RCC 7860 (cell line): ENCODE results near the gene TOMM40.
A peak's percentile ranks its signal among the peaks of the same experiment; 100 is the strongest.
"Not testable (repeated sequence)": the region's sequence is repeated elsewhere in the genome, so short reads cannot be mapped to it uniquely, and the experiment has no call there.

Experiments used
- DNase-seq: peaks from one replicate; pipeline ENCODE4 v3.0.0-alpha.2; 2015; ENCODE audit warnings: low spot score
- FAIRE-seq: peaks from 2 replicates; lab custom pipeline; 2012; peaks lifted over from hg19 to GRCh38; lab: Jason Lieb, UNC

TOMM40 gene

DNA sequence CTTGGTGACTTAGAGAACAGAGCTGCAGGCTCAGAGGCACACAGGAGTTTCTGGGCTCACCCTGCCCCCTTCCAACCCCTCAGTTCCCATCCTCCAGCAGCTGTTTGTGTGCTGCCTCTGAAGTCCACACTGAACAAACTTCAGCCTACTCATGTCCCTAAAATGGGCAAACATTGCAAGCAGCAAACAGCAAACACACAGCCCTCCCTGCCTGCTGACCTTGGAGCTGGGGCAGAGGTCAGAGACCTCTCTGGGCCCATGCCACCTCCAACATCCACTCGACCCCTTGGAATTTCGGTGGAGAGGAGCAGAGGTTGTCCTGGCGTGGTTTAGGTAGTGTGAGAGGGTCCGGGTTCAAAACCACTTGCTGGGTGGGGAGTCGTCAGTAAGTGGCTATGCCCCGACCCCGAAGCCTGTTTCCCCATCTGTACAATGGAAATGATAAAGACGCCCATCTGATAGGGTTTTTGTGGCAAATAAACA is 33.2 kb downstream of the TOMM40 start:
- FAIRE-seq (no peak), DNase-seq (no peak)

DNA sequence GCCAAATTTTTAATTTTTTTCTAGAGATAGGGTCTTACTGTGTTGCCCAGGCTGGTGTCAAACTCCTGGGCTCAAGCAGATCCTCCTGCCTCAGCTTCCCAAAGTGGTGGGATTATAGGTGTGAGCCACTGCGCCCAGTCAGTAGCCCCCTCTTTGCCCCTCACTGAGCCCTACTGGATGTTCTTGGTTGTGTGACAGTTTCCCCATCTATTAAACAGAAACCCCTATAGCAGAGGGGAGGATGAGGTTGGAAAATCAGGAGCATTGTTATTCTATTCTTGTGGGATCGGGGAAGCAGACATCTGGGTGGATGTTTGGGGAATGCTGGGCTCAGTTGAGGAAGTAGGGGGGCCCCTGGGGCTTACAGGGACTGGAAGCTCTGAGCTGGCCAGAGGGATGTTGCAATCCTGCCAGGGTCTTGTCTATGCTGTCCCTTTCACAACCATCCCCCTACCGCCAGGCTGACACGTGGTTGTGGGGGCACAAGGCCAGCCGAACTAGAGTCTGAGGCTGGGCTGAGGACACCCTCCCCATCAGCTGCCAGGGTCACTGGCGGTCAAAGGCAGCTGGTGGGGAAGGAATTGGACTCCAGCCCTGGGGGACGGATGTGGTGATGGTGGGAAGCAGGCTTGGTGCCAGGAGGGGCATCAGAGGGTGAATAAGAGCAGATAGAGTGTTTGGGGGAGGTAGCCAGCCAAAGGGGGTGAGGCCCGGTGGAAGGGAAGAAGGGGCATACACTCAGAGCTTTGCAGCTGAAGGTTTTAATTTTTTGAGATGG is 34.2 kb downstream of the TOMM40 start:
- FAIRE-seq (no peak), DNase-seq (no peak)

DNA sequence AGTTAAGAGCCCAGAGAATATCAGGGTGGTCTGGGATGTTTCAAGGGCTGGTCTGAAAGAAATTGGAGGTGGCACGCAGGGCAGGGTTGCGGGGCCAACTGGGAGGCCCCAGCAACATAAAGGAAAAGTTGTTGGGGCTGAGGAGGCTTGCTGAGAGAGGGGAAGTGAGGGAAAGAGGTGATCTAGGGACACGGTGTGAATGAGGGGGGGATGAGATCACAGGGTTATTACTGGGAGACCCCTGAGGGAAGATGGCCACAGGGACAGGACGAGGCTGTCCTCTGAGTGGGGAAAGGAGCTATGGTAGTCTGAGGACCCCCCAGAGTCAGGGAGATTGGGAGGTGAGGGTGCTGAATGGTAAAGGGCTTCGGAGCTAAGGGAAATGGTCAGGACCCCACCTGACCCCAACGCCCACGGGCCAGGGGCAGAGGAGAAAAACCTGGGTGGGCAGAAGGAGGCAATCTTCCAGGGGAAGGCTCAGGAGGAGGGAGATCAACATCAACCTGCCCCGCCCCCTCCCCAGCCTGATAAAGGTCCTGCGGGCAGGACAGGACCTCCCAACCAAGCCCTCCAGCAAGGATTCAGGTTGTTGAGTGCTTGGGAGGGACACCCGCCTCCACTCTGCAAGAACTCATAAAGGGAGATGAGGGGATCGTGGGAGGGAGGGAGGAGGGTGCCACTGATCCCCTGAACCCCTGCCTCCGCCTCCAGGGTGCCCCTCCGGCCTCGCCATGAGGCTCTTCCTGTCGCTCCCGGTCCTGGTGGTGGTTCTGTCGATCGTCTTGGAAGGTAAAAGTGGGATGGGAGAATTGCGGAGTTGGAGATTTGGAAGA is 35.4 kb downstream of the TOMM40 start:
- FAIRE-seq, DNase-seq: not testable (repeated sequence)

DNA sequence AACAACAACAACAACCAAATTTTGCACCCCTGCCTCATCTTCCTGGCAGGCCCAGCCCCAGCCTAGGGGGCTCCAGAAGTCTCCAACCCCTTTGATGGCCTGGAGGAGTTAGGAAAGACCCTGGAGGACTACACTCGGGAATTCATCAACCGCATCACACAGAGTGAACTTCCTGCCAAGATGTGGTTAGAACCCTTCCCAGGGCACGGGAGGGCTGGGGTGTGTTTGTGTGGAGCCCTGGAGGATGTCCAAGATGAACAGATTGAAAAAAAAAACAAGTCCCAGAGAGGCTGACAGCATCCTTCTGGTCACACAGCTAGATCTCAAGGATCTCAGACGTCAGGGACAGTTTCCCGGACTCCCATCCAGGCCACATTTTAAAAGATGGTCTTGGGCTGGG is 36.7 kb downstream of the TOMM40 start:
- no peak for FAIRE-seq
- DNase-seq, result no peak

DNA sequence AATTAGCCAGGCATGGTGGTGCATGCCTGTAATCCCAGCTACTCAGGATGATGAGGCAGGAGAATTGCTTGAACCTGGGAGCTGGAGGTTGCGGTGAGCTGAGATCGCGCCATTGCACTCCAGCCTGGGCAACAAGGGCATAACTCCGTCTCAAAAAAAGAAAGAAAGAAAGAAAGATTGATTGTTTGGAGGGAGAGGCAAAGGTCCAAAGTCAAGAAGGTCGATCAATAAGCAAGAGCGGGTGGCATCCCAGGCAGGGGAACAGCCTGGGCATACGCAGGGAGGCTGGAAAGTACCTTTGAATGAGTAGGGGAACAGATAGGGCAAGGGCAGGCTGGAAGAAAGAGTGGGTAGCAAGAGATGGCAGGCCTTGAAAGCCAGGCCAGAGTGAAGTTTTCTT is 39.0 kb downstream of the TOMM40 start:
- FAIRE-seq (no peak), DNase-seq (no peak)

DNA sequence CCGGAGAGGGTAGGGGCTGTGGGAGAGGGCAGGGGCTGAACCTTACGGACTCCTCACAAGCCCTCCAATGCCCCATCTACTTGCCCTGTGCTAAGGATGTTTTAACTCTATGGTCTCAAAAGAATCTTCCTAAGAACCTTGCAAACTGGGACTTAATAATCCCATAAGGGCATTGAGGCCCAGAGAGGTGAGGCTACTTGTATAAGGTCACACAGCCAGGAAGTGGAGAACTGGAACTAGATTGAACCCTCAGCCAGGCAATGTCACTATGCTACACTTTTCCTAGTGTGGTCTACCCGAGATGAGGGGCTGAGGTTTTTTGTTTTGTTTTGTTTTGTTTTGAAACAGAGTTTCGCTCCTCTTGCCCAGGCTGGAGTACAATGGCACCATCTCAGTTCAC is 40.5 kb downstream of the TOMM40 start:
- FAIRE-seq, result no peak
- no peak for DNase-seq

DNA sequence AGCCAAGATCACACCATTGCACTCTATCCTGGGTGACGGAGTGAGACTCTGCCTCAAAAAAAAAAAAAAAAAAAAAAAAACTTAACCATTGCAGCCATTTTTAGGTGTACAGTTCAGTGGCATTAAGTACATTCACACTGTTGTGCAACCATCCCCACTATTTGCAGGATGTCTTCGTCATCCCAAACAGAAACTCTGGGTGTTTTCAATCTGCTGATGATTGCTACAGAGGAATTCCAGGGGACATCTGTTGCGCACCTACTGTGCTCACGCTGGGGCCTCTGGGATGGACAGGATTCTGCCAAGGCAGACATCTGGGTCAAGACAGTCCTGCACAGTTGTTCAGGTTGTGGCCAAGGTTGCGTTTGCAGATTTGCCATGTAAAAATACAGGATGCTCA is 48.6 kb downstream of the TOMM40 start:
- DNase-seq (no peak), FAIRE-seq (no peak)

DNA sequence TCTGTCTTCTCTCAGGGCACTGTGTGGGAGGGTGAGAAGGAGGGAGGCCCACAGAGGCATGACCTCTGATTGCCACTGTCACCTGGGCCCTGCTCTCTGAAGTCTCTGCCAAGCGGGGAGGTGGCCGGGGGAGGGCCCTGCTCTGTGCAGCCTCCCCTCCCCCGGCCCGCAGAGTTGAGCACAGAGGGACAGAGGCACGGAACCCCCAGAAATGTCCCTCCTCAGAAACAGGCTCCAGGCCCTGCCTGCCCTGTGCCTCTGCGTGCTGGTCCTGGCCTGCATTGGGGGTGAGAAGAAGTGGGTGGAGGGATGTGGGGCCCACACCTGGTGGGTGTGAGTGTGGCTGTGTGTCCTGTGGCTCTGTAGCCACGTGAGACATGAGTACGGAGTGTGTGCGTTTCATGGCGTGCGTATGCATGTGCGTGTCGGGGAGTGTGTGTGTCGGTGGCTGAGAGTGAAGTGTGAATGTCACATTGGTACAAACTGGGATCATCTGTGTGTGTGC is 51.1 kb downstream of the TOMM40 start, which contains the start of gene APOC4:
TSS of gene APOC4 (plus strand) at position 171 of the 505 bp plus-strand sequence. CDS start at position 212, 41 bp downstream.
- FAIRE-seq, result no peak
- DNase-seq, result no peak

DNA sequence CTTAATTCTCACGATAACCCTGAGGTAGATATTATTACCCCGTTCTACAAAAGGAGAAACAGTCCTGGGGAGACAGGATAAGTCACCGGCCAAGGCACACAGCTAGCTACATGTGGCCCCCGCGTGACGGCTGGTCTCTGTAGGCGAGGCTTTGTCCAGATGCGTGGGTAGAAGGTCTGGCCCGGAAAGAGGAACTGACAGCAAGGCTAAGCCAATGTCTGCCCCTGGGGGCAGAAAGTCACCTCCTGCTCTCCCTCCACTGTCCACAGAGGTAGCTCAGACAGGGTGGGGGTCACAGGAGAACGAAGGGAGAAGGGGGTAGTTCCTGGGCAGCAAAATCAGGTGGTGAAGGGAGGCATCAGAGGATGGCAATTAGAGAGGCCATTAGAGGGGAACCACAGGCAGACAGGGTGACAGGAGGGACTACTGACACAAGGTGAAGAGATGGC is 52.8 kb downstream of the TOMM40 start:
- no peak for DNase-seq

DNA sequence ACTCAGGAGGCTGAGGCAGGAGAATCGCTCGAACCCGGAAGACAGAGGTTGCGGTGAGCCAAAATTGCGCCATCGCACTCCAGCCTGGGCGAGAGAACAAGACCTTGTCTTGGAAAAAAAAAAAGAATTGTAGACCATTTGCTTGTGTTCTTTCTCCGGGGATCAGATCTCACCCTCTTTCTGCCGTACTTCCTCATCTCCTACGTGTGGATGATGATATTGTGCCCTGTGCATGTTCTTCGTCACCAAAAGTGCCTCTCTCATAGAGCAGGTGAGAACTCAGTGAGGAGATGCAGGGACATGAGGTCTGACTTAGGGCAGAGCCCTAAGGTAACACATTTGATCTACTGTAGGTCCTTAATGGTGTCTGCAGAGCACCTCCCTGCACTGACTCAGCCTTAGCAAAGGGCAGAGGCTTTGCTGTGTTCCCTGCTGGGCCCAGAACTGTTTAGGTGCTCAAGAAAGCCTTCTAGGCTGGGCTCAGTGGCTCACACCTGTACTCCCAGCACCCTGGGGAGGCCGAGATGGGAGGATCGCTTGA is 56.1 kb downstream of the TOMM40 start:
- DNase-seq (no peak), FAIRE-seq (no peak)

More for the DNA sequence above, 52.8 kb downstream of the TOMM40 start:
- FAIRE-seq, result no peak

DNA sequence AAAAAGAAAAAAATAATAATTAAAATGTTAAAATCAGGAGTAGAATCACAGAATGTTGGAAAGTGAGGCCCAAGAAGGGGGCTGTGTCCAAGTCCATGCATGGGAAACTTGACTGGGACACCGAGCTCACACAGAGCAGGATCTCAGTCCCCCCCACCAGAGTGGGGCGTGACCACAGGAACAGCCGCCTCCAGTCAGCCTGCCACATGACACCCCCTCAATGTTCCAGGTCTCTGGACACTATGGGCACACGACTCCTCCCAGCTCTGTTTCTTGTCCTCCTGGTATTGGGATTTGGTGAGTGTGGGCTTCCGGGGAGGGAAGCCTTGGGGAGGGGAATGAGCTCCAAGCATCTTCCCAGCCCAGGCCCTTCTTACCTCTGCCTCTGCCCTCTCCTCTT is 57.2 kb downstream of the TOMM40 start:
- no peak for DNase-seq
- no peak for FAIRE-seq

DNA sequence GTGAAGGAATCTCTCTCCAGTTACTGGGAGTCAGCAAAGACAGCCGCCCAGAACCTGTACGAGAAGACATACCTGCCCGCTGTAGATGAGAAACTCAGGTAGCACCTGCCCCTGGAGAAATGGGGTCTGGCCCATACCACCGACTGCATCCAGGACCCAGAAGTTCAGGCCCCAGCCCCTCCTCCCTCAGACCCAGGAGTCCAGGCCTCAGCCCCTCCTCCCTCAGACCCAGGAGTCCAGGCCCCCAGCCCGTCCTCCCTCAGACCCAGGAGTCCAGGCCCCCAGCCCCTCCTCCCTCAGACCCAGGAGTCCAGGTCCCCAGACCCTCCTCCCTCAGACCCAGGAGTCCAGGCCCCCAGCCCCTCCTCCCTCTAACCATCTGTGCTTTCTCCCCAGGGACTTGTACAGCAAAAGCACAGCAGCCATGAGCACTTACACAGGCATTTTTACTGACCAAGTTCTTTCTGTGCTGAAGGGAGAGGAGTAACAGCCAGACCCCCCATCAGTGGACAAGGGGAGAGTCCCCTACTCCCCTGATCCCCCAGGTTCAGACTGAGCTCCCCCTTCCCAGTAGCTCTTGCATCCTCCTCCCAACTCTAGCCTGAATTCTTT is 57.8 kb downstream of the TOMM40 start:
- DNase-seq (no peak), FAIRE-seq (no peak)

DNA sequence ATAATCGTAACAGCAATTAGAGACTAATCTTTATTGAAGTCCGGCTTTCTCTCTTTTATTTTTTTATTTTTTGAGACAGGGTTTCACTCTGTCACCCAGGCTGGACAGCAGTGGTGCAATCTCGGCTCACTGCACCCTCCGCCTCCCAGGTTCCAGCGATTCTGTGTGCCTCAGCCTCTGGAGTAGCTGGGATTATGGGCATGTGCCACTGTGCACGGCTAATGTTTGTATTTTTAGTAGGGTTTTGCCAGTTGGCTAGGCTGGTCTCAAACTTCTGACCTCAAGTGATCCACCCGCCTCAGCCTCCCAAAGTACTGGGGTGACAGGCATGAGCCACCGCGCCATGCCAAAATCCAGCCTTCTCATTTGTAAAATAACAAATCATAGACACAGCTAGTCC is 58.5 kb downstream of the TOMM40 start:
- DNase-seq (no peak), FAIRE-seq (no peak)

DNA sequence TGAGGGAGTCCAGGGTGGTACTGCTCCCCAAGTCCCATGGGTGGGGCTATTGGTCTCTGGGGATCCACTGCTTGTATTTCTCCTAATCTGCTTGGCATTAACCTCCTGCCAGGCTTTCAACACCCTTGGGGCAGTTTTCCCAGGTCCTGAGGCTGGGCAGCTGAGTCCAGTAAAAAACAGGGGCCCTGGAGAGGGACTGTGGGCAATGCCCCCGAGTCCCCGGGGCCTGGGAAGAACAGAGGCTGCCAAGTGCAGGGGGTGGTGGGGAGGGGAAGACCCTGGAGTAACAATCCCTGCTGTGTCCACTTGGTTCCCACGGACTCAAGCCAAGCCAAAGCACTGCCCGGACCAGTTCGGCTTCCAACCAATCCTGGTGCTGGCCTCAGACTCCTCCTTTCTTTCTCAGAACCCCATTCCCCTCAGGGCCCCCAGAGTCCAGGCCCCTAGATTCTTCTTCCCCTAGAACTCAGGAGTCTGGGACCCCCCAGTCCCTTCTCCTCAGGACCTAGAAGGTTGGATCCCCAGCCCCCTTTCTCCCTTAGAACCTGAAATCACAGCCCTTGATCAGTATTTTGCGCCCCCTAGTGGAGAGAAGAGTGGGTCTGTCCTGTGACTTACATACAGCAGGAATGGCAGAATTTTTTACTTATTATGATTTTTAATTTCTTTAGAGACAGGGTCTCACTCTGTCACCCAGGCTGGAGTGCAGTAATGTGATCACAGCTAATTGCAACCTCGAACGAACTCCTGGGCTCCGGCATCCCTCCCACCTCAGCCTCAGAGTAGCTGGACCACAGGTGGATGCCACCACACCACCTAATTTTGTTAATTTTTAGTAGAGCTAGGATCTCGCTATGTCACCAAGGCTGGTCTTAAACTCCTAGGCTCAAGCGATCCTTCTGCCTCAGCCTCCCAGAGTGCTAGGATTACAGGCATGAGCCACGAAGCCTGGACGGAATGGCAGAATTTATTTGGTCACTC is 60.4 kb downstream of the TOMM40 start:
- FAIRE-seq (no peak), DNase-seq (peak; percentile 30)
